C4-2B (cell line): ENCODE results near the gene GATAD2B.

Experiments
- H3K27ac ChIP-seq: fragments of 450-650 bp; 2 replicates; pipeline ENCODE4 v1.5.1; 2017
- CTCF ChIP-seq: fragments of 450-650 bp; conservative IDR thresholded peaks from 2 replicates; pipeline ENCODE4 v1.5.1; 2017; ENCODE audit warnings: mild to moderate bottlenecking
- ZFX ChIP-seq: fragments of 450-650 bp; IDR thresholded peaks from 2 replicates; pipeline ENCODE4 v1.6.1; 2017

GATAD2B gene

GRCh38 chr1:153833171-153833570 is 89.6 kb downstream of the GATAD2B start:
- no peak overlapping the region for H3K27ac ChIP-seq
- no peak for TF ChIP-seq CTCF
- TF ChIP-seq ZFX: no peak

- no peak for TF ChIP-seq CTCF
- no peak for TF ChIP-seq ZFX
- H3K27ac ChIP-seq: no peak overlapping the region
These were observed 90.5 kb downstream of the GATAD2B start for GRCh38 chr1:153832293-153832692.

GRCh38 chr1:153831026-153831425 is 91.7 kb downstream of the GATAD2B start:
- no peak for TF ChIP-seq CTCF
- no peak for TF ChIP-seq ZFX
- H3K27ac ChIP-seq: no peak overlapping the region

GRCh38 chr1:153827168-153827964 is 95.4 kb downstream of the GATAD2B start:
- TF ChIP-seq ZFX (no peak), CTCF (no peak; the same call in 1 of the 2 replicates)
- no peak overlapping the region for H3K27ac ChIP-seq

- no peak overlapping the region for H3K27ac ChIP-seq
- TF ChIP-seq ZFX (no peak), CTCF (no peak)
These were observed 103.9 kb downstream of the GATAD2B start for GRCh38 chr1:153818876-153819275.

- no peak overlapping the region for H3K27ac ChIP-seq
- TF ChIP-seq CTCF (no peak), ZFX (no peak)
These were observed 106.4 kb downstream of the GATAD2B start for GRCh38 chr1:153816283-153816889.

- H3K27ac ChIP-seq: no peak overlapping the region
These were observed 116.7 kb downstream of the GATAD2B start for GRCh38 chr1:153805886-153806719.

More at GRCh38 chr1:153805886-153806719, 116.7 kb downstream of the GATAD2B start:
- TF ChIP-seq CTCF: no peak
- no peak for TF ChIP-seq ZFX
